Stimulated activated naive CD8-positive, alpha-beta T cell treated with anti-CD3 and anti-CD28 coated beads, Interleukin-15, Interleukin-2, amounts not matched to agents 100 ng/mL and 50 ng/mL, for 24 hours (primary cell): Measurements from ENCODE around the gene TMEM161B.
"Not testable (repeated sequence)": the region's sequence is repeated elsewhere in the genome, so short reads cannot be mapped to it uniquely, and the experiment has no call there.

Experiments used
- H3K27ac Mint-ChIP-seq: one replicate; pipeline ENCODE4 v1.8.0; 2021; ENCODE audit warnings: mild to moderate bottlenecking, mixed read lengths
- H3K27me3 Mint-ChIP-seq: one replicate; pipeline ENCODE4 v1.8.0; 2021; ENCODE audit warnings: mixed read lengths
- H3K36me3 Mint-ChIP-seq: one replicate; pipeline ENCODE4 v1.8.0; 2021; ENCODE audit warnings: low read depth, mixed read lengths
- H3K4me1 Mint-ChIP-seq: one replicate; pipeline ENCODE4 v1.8.0; 2021; ENCODE audit warnings: low read depth, mixed read lengths
- H3K4me3 Mint-ChIP-seq: one replicate; pipeline ENCODE4 v1.8.0; 2021; ENCODE audit warnings: mild to moderate bottlenecking, mixed read lengths
- H3K9me3 Mint-ChIP-seq: one replicate; pipeline ENCODE4 v1.8.0; 2021; ENCODE audit warnings: mixed read lengths

The TMEM161B gene

DNA sequence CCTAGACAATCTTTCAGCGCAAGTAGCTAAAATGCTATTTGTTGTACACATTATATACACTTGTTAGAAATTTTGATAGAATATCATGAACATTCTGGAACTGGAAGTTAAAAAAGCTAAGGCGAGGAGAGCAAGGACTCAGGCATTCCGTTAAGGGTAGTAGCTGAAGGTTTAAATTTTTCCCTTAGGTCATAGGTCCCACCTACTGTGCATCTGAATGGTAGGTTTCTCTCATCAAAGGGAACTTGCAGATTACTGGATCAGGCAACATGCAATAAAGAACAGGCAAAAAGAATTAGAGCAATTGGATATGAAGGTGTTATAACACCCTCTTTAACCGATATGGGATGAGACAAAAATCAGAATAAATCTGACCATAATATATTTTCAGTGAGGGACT, 32.8 kb downstream of the TMEM161B start:
- H3K36me3 Mint-ChIP-seq, result peaks cover 69% of the 10 kb centered on the region
- H3K9me3 Mint-ChIP-seq, result no peaks in the 10 kb centered on the region
- no peak overlapping the region for H3K4me3 Mint-ChIP-seq
- no peak overlapping the region for H3K27ac Mint-ChIP-seq
- H3K4me1 Mint-ChIP-seq, result peaks cover 17% of the 10 kb centered on the region
- H3K27me3 Mint-ChIP-seq, result no peaks in the 10 kb centered on the region

DNA sequence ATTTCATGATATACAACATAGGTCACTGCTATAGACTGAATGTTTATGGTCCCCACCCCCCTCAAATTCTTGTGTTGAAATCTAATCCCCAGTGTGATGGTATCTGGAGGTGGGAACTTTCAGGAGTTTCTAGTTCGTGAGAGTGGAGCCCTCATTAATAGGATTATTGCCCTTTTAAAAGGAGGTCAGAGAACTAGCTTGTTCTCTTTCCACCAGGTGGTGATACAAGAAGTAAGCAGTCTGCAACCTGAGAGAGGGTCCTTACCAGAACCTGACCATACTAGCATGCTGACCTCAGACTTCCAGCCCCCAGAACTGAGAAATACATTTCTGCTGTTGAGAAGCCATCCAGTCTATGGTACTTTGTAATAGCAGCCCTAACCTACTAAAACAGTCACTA, 33.3 kb downstream of the TMEM161B start:
- no peaks in the 10 kb centered on the region for H3K27me3 Mint-ChIP-seq
- no peak overlapping the region for H3K27ac Mint-ChIP-seq
- peaks cover 73% of the 10 kb centered on the region for H3K36me3 Mint-ChIP-seq
- peaks cover 17% of the 10 kb centered on the region for H3K4me1 Mint-ChIP-seq
- H3K4me3 Mint-ChIP-seq, result no peak overlapping the region
- H3K9me3 Mint-ChIP-seq, result no peaks in the 10 kb centered on the region

- Mint-ChIP-seq H3K9me3 (no peaks in the 10 kb centered on the region), H3K27me3 (no peaks in the 10 kb centered on the region), H3K36me3 (peaks cover 65% of the 10 kb centered on the region), H3K27ac (no peak overlapping the region), H3K4me3 (no peak overlapping the region), H3K4me1 (peaks cover 8% of the 10 kb centered on the region)
These were observed 38.0 kb downstream of the TMEM161B start for GRCh38 chr5:88230546-88231066.

- H3K9me3 Mint-ChIP-seq, result no peaks in the 10 kb centered on the region
- H3K36me3 Mint-ChIP-seq, result peaks cover 57% of the 10 kb centered on the region
- H3K27me3 Mint-ChIP-seq, result no peaks in the 10 kb centered on the region
- no peak overlapping the region for H3K27ac Mint-ChIP-seq
- H3K4me1 Mint-ChIP-seq, result peaks cover 5% of the 10 kb centered on the region
- H3K4me3 Mint-ChIP-seq, result no peak overlapping the region
These were observed 41.7 kb downstream of the TMEM161B start for GRCh38 chr5:88226881-88227450.

DNA sequence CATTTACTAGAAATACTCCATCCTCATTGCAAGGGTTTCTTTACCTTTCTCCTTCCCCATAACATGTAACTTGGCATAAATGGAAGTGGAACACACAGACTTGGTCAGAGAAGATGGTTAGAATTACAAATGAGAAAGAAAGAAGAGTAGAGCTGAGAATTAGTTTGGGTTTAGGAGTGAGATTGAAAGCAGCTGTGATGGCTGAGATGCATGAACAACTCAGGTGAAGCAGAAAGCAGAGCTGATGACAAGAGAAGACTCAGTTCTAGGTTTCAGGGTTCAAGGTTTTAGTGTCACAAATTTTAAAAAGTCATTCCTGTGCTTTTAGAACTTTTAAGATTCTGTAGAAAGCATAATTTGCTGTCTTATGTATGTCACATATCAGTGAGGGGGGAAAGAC, 54.0 kb downstream of the TMEM161B start:
- Mint-ChIP-seq H3K36me3 (peaks cover 79% of the 10 kb centered on the region), H3K27ac (no peak overlapping the region), H3K4me3 (no peak overlapping the region), H3K4me1 (no peaks in the 10 kb centered on the region), H3K27me3 (no peaks in the 10 kb centered on the region), H3K9me3 (no peaks in the 10 kb centered on the region)

DNA sequence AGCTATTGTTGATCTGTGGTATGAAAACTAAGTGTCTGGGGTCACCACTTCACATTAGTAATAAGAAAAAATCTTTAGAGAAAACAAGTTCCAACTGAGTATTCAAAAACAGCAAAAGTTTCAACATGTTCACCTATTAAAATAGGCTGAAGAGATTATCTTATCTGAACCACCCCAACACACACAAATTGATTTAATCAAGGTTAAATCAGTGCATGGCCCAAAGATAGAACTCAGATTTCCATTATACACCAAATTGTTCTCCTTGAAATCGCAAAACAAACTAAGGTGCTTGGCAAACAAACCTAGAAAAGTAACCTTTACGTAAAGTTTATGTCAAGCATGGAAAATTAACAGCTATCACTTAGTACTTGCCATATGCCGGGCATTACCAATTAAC, 61.1 kb downstream of the TMEM161B start:
- peaks cover 78% of the 10 kb centered on the region for H3K36me3 Mint-ChIP-seq
- no peak overlapping the region for H3K27ac Mint-ChIP-seq
- H3K4me1 Mint-ChIP-seq, result peaks cover 16% of the 10 kb centered on the region
- H3K27me3 Mint-ChIP-seq, result no peaks in the 10 kb centered on the region
- H3K4me3 Mint-ChIP-seq, result no peak overlapping the region
- no peaks in the 10 kb centered on the region for H3K9me3 Mint-ChIP-seq

GRCh38 chr5:88203981-88204750, 64.5 kb downstream of the TMEM161B start:
- Mint-ChIP-seq H3K27ac (peak overlapping the region; percentile 60), H3K9me3 (no peaks in the 10 kb centered on the region), H3K36me3 (peaks cover 79% of the 10 kb centered on the region)

GRCh38 chr5:88195636-88196035, 73.0 kb downstream of the TMEM161B start:
- Mint-ChIP-seq H3K36me3 (peaks cover 83% of the 10 kb centered on the region), H3K27ac (no peak overlapping the region), H3K9me3 (no peaks in the 10 kb centered on the region), H3K27me3 (no peaks in the 10 kb centered on the region), H3K4me3 (no peak overlapping the region), H3K4me1 (peaks cover 5% of the 10 kb centered on the region)

More at GRCh38 chr5:88203981-88204750, 64.5 kb downstream of the TMEM161B start:
- H3K4me1 Mint-ChIP-seq, result peaks cover 16% of the 10 kb centered on the region
- H3K27me3 Mint-ChIP-seq, result no peaks in the 10 kb centered on the region
- H3K4me3 Mint-ChIP-seq, result peak overlapping the region; percentile 66

- no peaks in the 10 kb centered on the region for H3K27me3 Mint-ChIP-seq
- no peak overlapping the region for H3K27ac Mint-ChIP-seq
- no peak overlapping the region for H3K4me3 Mint-ChIP-seq
- peaks cover 83% of the 10 kb centered on the region for H3K36me3 Mint-ChIP-seq
- H3K4me1 Mint-ChIP-seq, result peaks cover 5% of the 10 kb centered on the region
- H3K9me3 Mint-ChIP-seq, result peaks cover 3% of the 10 kb centered on the region
These were observed 74.7 kb downstream of the TMEM161B start for GRCh38 chr5:88193896-88194295.

DNA sequence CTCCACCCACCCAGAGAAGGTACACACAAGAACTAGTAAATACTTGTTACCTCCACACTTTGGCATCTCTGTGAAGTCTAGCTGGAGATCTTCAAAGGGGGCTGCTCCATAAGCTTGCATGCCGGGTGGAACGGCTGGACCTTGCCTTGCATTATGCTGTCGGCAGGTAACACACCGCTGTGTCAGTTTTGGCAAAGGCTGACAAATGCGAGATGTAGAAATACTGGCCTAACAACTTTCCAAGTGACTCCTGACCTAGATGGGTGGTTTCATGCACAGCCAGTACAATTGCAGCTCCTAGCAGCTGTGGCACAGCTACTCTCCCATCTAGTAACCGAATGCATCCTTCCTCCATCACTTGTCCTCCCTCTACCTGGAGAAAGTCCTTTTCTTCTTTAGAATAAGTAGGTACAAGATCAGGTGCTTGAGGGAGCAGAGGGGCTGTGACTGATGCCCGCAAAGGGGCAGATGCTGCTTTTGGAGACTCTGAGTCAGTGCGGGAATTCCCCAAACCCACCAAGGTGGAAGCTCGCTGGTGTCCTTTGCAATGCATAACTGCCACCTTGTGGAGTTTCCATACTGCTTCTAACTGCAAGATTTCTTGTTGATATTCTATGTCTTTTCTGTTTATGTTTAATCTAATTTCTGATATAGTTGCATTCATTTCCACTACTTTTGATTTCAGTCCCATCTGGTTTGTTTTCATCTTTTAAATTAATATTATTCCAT, 78.4 kb downstream of the TMEM161B start:
- H3K27me3 Mint-ChIP-seq, result no peaks in the 10 kb centered on the region
- peaks cover 82% of the 10 kb centered on the region for H3K36me3 Mint-ChIP-seq
- peaks cover 10% of the 10 kb centered on the region for H3K9me3 Mint-ChIP-seq
- no peak overlapping the region for H3K4me3 Mint-ChIP-seq
- peaks cover 5% of the 10 kb centered on the region for H3K4me1 Mint-ChIP-seq
- H3K27ac Mint-ChIP-seq, result no peak overlapping the region

GRCh38 chr5:88189484-88189883, 79.2 kb downstream of the TMEM161B start:
- H3K27ac Mint-ChIP-seq, H3K4me3 Mint-ChIP-seq, H3K27me3 Mint-ChIP-seq, H3K4me1 Mint-ChIP-seq: not testable (repeated sequence)
- Mint-ChIP-seq H3K9me3 (peaks cover 10% of the 10 kb centered on the region), H3K36me3 (peaks cover 76% of the 10 kb centered on the region)

DNA sequence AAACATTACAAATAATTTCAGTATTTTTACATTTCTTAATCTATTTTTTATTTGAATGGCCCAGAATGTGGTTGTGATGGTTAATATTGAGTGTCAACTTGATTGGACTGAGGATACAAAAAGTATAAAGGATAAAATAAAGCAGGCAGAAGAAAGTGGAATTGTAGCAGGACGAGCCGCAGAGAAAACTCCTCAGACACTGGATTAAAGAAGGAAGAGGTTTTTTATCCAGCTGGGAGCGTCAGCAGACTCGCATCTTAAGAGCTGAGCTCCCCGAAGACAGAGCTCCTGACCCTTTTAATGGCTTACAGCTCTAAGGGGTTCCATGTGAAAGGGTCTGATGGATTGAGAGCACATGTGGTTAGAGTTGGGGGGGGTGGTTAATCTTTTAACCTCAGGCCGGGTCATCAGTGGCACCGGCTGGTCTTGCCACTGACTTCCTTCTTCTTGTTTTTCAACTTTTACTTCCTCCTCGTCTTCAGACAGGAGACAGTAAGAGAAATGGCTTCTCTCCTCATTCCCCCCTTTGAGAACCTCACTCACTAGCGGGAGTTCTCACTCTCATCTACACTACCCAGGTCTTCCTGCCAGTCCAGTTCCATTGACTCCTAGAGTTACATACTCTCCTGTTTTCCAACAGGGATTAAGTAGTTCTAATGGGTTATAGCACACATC, 80.0 kb downstream of the TMEM161B start:
- Mint-ChIP-seq H3K27me3 (no peaks in the 10 kb centered on the region), H3K4me1 (peaks cover 11% of the 10 kb centered on the region), H3K9me3 (peaks cover 10% of the 10 kb centered on the region), H3K4me3 (no peak overlapping the region), H3K27ac (no peak overlapping the region), H3K36me3 (peaks cover 71% of the 10 kb centered on the region)

- Mint-ChIP-seq H3K27ac (peak overlapping the region; percentile 45), H3K9me3 (peaks cover 7% of the 10 kb centered on the region), H3K27me3 (no peaks in the 10 kb centered on the region), H3K4me1 (peaks cover 13% of the 10 kb centered on the region), H3K36me3 (peaks cover 26% of the 10 kb centered on the region), H3K4me3 (no peak overlapping the region)
These were observed 85.4 kb downstream of the TMEM161B start for GRCh38 chr5:88183255-88183654.

DNA sequence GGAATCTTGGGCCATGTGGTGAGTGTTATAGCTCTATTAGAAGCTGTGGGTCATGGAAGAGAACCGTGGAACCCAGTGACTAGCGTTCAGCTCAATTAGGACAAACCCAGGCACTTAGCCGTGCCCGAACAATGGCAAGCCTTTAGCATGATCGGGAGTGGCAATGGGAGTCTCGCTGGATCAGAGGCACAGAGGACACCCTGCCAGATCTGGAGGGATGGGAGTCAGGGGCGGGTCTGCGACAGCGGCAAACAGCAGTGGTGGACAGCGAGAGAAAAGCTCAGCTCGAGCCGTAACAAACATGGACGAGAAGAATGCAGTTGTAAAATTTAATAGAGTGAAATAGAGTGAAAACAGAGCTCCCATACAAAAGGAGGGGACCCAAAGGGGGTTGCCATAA, 91.2 kb downstream of the TMEM161B start:
- H3K9me3 Mint-ChIP-seq, H3K4me1 Mint-ChIP-seq, H3K36me3 Mint-ChIP-seq, H3K27ac Mint-ChIP-seq, H3K4me3 Mint-ChIP-seq: not testable (repeated sequence)
- peaks cover 11% of the 10 kb centered on the region for H3K27me3 Mint-ChIP-seq
